HG02970 (cell line): Measurements from ENCODE around the gene FLVCR1.
"Not testable (repeated sequence)": the region's sequence is repeated elsewhere in the genome, so short reads cannot be mapped to it uniquely, and the experiment has no call there.

Source experiments
- ATAC-seq: cut with Tn5 transposase; IDR thresholded peaks from one replicate; pipeline ENCODE4 v1.9.1; 2021; ENCODE audit warnings: mild to moderate bottlenecking, moderate library complexity, moderate number of reproducible peaks; ENCODE audit not compliant: unreplicated experiment, low FRiP score

FLVCR1 gene

DNA sequence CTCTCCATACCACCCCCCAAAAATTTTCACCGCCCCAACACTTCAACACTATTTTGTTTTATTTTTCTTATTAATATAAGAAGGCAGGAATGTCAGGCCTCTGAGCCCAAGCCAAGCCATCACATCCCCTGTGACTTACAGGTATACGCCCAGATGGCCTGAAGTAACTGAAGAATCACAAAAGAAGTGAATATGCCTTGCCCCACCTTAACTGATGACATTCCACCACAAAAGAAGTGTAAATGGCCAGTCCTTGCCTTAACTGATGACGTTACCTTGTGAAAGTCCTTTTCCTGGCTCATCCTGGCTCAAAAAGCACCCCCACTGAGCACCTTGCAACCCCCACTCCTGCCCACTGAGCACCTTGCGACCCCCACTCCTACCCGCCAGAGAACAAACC is 56.0 kb downstream of the FLVCR1 start:
- ATAC-seq: not testable (repeated sequence)

GRCh38 chr1:212914789-212915188 is 56.7 kb downstream of the FLVCR1 start:
- ATAC-seq: no peak

- ATAC-seq: no peak
Measured at GRCh38 chr1:212915245-212916091, 57.4 kb downstream of the FLVCR1 start.

DNA sequence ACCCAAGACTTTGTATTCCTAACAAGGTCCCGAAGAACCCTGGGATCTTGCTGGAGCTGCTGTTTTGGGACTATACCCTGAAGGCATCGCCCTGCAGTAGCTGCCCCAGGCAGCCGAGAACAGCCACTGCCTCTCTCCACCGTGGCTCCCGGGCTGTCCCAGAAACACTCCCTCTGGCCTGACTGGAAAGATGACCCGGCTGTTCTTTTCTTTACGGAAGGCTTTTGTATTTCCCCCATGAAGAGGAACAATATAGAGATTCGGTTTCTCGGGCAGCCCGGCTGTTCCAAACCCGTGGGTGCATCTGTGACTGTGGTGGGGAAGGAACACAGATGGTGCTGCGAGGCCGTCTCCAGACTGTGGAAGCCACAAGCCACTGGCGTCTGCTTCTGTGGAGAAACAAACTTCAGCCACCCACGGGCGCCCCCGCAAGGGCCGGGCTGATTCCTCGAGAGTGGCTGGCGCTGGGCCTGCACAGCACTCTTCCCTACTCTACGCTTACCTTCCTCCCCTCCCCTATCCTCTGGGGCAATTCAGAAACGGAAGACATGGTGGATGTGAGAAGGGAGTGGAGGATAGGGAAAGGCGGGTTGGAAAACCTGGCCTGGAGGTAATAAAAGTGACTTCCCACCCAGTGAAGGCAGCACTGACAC is 58.5 kb downstream of the FLVCR1 start:
- no peak for ATAC-seq

DNA sequence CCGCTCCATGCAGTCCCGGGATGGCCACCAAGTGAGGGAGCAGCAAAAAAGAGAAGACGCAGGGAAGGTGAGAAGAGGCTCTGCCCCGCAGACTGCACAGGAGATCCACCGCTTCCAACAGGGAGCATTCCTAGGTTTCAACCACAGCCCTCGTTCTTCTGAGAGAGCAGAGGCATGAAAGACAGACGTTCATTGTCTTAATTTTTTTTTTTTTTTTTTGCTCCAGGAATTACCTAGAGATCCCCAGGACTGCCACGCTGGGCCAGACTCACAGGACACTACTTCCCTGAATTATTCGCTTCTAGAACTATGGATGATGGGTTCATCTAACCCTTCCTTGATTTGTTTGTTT is 59.0 kb downstream of the FLVCR1 start:
- ATAC-seq: no peak

DNA sequence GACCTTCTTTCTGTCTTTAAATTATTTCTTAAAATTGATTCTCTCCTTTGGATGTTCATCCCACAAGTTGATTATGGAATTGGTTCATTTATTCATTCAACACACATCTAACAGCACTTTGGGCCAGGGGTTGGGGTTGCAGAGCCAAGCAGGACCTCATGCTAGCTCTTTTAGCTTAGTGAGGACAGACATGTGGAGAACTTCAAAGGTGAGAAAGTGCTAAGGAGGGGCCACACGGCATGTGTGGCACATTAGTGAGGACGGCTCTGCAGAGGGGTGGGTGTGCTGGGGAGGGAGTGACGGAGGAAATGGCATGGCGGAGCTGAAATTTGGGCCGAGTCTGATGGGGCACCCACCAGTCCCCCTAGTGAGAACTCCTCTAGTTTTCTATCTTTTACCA is 59.8 kb downstream of the FLVCR1 start:
- ATAC-seq: no peak

DNA sequence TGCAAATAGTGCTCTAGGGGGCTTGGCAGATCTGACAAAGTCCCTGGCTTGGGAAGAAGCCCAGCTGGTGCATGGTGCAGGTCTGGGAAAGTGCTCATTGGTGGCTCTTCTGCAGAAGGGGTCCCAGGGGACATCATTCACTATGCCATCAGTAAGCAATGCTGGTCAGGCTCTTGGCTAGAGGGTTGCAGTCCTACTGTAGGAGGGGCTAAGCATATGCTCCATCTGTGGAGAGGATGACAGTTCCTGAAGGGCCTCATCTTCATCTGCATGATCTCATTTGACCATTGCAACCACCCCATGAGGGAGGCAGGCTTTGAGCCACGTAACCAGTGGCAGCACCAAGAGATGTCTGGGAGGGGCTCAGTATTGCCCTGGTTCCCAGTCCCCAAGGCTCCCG is 60.7 kb downstream of the FLVCR1 start:
- no peak for ATAC-seq

DNA sequence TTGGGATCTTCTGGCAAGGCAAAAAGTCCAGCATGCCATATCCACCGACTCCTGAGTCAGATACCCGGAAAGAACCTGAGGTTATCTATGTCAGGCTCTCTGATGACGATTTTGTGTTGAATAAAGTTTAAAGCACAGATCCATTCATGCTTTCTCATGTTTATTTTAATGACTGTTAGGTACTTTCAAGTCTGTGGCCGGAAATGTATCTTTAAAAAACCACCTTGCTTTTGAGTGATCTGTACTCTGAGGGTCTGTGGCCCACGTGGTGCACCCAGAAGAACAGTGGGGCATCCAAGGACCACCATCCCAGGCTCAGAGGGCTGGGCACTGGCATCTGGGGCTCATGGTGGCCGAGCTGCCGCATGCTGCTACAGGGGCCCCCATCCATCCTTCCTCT is 62.2 kb downstream of the FLVCR1 start:
- ATAC-seq: no peak

- no peak for ATAC-seq
Measured at GRCh38 chr1:212920896-212921295, 62.8 kb downstream of the FLVCR1 start.

- ATAC-seq: no peak
Measured at GRCh38 chr1:212922016-212922415, 63.9 kb downstream of the FLVCR1 start.

DNA sequence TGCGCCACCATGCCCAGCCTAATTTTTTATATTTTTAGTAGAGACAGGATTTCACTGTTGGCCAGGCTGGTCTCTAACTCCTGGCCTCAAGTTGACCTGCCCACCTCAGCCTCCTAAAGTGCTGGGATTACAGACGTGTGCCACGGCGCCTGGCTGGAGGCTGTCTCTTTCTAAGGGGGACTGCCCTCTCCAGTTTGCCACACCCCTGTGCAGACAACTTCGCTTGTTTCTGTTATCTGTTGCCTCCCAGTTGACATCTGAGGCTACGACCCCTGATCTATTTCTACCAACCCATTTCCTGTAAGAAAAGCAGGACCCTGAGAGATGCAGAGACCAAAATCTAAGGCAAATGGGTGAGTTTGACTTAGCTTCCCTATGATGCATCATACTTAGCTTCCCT is 68.3 kb downstream of the FLVCR1 start:
- ATAC-seq: no peak

- ATAC-seq: no peak
Measured at GRCh38 chr1:212928323-212929291, 70.5 kb downstream of the FLVCR1 start.

GRCh38 chr1:212930986-212931678 is 73.1 kb downstream of the FLVCR1 start:
- no peak for ATAC-seq

- ATAC-seq: no peak
Measured at GRCh38 chr1:212933815-212934471, 75.9 kb downstream of the FLVCR1 start.

- no peak for ATAC-seq
Measured at GRCh38 chr1:212935387-212935981, 77.4 kb downstream of the FLVCR1 start.

- ATAC-seq: no peak
Measured at GRCh38 chr1:212937034-212937433, 79.0 kb downstream of the FLVCR1 start.

GRCh38 chr1:212938846-212939245 is 80.8 kb downstream of the FLVCR1 start:
- ATAC-seq: no peak

DNA sequence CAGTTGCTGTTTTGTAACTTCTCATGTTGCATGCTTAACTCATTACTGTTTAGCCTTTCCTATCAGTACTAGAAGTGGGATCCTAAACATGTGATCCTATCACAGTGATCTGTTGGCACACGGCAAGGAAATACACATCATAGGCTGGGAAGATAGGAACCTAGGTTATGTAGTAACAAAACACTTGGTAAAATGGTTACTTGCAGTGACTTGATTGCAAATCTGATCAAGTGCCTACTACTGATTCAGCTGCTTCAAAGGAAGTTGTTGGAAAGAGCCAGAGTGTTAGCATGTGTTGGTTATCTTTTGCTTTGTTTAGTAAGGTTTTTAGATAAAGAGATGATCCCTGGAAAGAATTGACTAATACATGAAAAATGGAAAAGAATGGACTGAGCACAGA is 83.4 kb downstream of the FLVCR1 start:
- no peak for ATAC-seq

DNA sequence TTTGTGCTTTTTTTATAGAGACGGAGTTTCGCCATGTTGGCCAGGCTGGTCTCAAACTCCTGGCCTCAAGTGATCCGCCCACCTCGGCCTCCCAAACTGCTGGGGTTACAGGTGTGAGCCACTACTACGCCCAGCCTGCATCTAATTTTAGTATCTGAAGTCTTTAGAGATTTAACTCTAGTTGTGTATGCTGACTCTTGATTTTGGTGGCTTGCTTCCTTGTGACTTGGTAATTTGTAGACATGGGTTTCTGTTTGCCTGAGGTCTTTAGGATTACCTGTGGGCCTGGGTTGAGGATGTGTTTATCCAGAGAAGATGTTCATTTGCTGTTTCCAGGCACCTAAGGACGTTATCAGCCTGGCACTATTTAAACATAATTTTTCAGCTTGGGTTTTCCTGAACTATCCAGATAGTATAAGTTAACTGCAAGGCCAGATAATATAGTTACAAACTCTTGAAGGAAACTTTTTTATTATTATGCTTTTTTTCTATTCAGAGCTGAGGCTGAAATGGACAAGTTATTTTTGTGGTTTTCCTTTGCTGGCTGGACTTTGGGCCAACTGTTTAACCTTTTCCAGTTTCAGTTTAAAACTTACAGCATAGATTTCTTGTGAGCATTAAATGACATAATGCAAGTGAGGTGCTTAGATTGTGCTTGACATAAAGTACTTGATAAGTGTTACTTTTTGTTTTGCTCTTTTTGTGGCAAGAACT is 84.8 kb downstream of the FLVCR1 start:
- ATAC-seq: no peak
